ENCODE measurements around the gene LHX3.

The LHX3 gene

DNA sequence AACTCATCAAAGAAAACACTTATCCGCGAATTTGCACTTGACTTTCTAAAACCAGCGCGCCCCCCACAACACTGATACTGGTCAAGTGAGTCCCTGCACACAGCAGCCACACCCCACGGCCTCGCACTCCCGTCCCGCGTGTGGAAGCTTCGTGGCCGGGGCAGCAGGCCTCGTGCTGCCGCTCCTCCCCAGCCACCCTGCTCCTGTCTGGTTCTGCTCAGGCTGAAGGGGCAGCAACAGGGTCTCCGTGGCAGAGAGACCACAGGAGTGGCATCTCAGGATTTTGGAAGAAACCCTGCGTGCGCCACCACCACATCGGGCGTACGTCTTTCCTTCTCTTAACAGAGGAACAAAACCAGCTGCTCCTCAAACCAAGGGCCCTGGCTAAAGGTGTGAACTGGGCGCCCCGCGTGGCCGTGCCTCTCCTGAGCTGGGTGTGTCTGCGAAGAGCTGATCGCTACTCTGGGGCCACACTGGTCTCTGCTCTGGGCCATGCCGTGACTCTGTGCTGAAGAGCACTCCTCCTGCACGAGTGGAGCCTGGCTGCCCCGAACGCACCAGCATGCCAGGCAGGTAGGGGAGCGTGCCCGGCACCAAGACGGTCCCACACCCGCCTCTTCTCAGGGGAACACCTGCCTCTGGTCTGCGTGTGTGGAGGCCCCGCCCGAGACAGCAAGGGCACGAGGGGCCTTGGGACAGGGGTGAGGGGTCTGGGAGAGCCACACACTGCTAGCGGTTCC is 17.4 kb upstream of the LHX3 start:
- no peak overlapping the region for H2BK12ac ChIP-seq (ENCODE audit: low read length)
- no peaks in the 10 kb centered on the region for H3K9me3 ChIP-seq (ENCODE audit: insufficient read depth, low read depth, low read length)
- H3K4me3 ChIP-seq (ENCODE audit: low read depth, low read length) = no peak overlapping the region
- no peak overlapping the region for H2BK120ac ChIP-seq (ENCODE audit: insufficient read depth, low read length, poor library complexity)
- no peak overlapping the region for H2AK5ac ChIP-seq (ENCODE audit: low read length)
- H3K23ac ChIP-seq (ENCODE audit: low read length) = no peak overlapping the region
- H3K18ac ChIP-seq (ENCODE audit: low read length) = no peak overlapping the region
- no peaks in the 10 kb centered on the region for H3K4me1 ChIP-seq (ENCODE audit: control insufficient read depth in 1 of 2, insufficient read depth in 2 of 2, low read length in 2 of 2)
- H3K4me2 ChIP-seq (ENCODE audit: low read length) = no peak overlapping the region
- H3K79me2 ChIP-seq (ENCODE audit: control insufficient read depth, insufficient read depth, low read length, poor library complexity) = no peaks in the 10 kb centered on the region
- no peak overlapping the region for H2AFZ ChIP-seq (ENCODE audit: insufficient read depth, low read length, poor library complexity)
- H3K36me3 ChIP-seq (ENCODE audit: control insufficient read depth in 1 of 2, insufficient read depth in 2 of 2, low read length in 2 of 2) = peaks cover 0 to 9% of the 10 kb centered on the region in 2 experiments
- H3K27me3 ChIP-seq (ENCODE audit: insufficient read depth, low read length) = no peaks in the 10 kb centered on the region
- WGBS (ENCODE audit: extremely low coverage, insufficient coverage, insufficient read length) = no CpG with 5 or more reads among the region's 38 CpGs
- H3K4ac ChIP-seq (ENCODE audit: low read depth, low read length) = no peak overlapping the region
- no peak overlapping the region for H3K9ac ChIP-seq (ENCODE audit: low read length)
- no peak overlapping the region for H4K12ac ChIP-seq (ENCODE audit: low read depth, low read length)
- H3K27ac ChIP-seq (ENCODE audit: low read depth, low read length) = no peak overlapping the region
- H3K14ac ChIP-seq (ENCODE audit: low read length) = no peak overlapping the region
- no peaks in the 10 kb centered on the region for H3K79me1 ChIP-seq (ENCODE audit: low read length)
- no peak for DNase-seq
- no peak overlapping the region for H4K8ac ChIP-seq (ENCODE audit: low read depth, low read length)
- H2BK5ac ChIP-seq (ENCODE audit: low read depth, low read length, poor library complexity) = no peak overlapping the region
- H4K91ac ChIP-seq (ENCODE audit: low read depth, low read length) = no peak overlapping the region

DNA sequence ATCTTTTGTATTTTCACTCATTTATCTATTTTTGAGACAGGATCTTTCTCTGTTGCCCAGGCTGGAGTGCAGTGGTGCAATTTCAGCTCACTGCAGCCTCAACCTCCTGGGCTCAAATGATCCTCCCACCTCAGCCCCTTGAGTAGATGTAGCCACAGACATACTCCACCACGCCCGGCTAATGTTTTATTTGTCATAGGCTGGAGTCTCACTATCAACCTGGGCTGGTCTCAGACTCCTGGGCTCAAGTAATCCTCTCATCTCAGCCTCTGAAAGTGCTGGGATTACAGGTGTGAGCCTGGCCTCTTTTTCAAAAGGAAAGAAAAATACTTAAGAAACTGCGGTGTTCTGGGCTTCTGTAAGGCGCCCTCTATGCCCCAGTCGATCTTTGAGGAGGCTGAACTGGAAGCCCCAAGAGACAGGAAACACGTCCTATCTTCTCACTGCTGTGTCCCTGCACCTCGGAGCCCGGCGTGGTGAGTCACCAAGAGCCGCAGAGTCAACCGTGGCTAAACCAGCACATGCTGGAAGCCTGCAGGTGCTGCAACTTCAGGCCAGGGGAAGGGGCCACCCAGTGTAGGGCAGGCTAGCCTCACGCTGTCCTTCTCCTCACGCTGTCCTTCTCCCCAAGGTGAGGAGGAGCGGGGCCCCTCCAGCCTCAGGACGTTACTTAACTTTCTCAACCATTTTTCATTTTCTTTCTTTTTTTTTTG is 15.2 kb upstream of the LHX3 start:
- no peak overlapping the region for H3K4me3 ChIP-seq (ENCODE audit: low read depth, low read length)
- no peak overlapping the region for H2BK12ac ChIP-seq (ENCODE audit: low read length)
- no peak overlapping the region for H2AFZ ChIP-seq (ENCODE audit: insufficient read depth, low read length, poor library complexity)
- H3K36me3 ChIP-seq (ENCODE audit: control insufficient read depth in 1 of 2, insufficient read depth in 2 of 2, low read length in 2 of 2) = peaks cover 3 to 12% of the 10 kb centered on the region in 2 experiments
- no peak overlapping the region for H3K18ac ChIP-seq (ENCODE audit: low read length)
- H3K9ac ChIP-seq (ENCODE audit: low read length) = no peak overlapping the region
- no peak overlapping the region for H4K12ac ChIP-seq (ENCODE audit: low read depth, low read length)
- no peak overlapping the region for H4K8ac ChIP-seq (ENCODE audit: low read depth, low read length)
- no peaks in the 10 kb centered on the region for H3K79me1 ChIP-seq (ENCODE audit: low read length)
- H3K4ac ChIP-seq (ENCODE audit: low read depth, low read length) = no peak overlapping the region
- WGBS (ENCODE audit: extremely low coverage, insufficient coverage, insufficient read length) = no CpG with 5 or more reads among the region's 15 CpGs
- H3K27me3 ChIP-seq (ENCODE audit: insufficient read depth, low read length) = no peaks in the 10 kb centered on the region
- no peaks in the 10 kb centered on the region for H3K4me1 ChIP-seq (ENCODE audit: control insufficient read depth in 1 of 2, insufficient read depth in 2 of 2, low read length in 2 of 2)
- no peak overlapping the region for H3K4me2 ChIP-seq (ENCODE audit: low read length)
- H3K79me2 ChIP-seq (ENCODE audit: control insufficient read depth, insufficient read depth, low read length, poor library complexity) = no peaks in the 10 kb centered on the region
- no peak overlapping the region for H3K14ac ChIP-seq (ENCODE audit: low read length)
- no peak overlapping the region for H2BK5ac ChIP-seq (ENCODE audit: low read depth, low read length, poor library complexity)
- no peak for DNase-seq
- H3K27ac ChIP-seq (ENCODE audit: low read depth, low read length) = no peak overlapping the region
- no peak overlapping the region for H4K91ac ChIP-seq (ENCODE audit: low read depth, low read length)
- no peak overlapping the region for H2AK5ac ChIP-seq (ENCODE audit: low read length)
- no peak overlapping the region for H3K23ac ChIP-seq (ENCODE audit: low read length)
- H3K9me3 ChIP-seq (ENCODE audit: insufficient read depth, low read depth, low read length) = no peaks in the 10 kb centered on the region
- no peak overlapping the region for H2BK120ac ChIP-seq (ENCODE audit: insufficient read depth, low read length, poor library complexity)

DNA sequence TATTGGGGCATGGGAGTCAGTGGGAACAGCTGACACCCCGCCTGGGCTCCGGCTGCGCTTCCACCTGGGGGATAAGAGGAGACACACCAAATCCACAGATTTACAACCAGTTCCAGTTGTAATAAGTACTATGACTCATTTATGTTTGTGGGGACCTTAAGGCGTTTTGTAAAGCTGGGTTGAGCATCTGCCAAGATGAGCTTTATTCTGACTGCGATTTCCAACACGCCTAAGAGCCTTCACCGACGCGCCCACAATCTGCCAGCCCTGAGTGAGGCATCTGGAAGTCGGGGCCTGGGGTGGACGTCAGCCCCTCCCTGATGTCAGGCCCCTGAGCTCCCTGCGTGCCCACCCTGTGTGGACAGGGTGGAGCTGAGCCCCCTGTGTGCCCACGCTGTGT is 14.3 kb upstream of the LHX3 start:
- Histone ChIP-seq H2AFZ (ENCODE audit: insufficient read depth, low read length, poor library complexity) (no peak overlapping the region), H2BK120ac (ENCODE audit: insufficient read depth, low read length, poor library complexity) (no peak overlapping the region), H3K4ac (ENCODE audit: low read depth, low read length) (no peak overlapping the region), H4K12ac (ENCODE audit: low read depth, low read length) (no peak overlapping the region), H2BK12ac (ENCODE audit: low read length) (no peak overlapping the region), H3K9me3 (ENCODE audit: insufficient read depth, low read depth, low read length) (peaks cover 2% of the 10 kb centered on the region), H3K27me3 (ENCODE audit: insufficient read depth, low read length) (no peaks in the 10 kb centered on the region), H3K27ac (ENCODE audit: low read depth, low read length) (no peak overlapping the region), H4K91ac (ENCODE audit: low read depth, low read length) (no peak overlapping the region), H3K18ac (ENCODE audit: low read length) (no peak overlapping the region), H3K9ac (ENCODE audit: low read length) (no peak overlapping the region), H3K4me1 (ENCODE audit: control insufficient read depth in 1 of 2, insufficient read depth in 2 of 2, low read length in 2 of 2) (no peaks in the 10 kb centered on the region), H3K36me3 (ENCODE audit: control insufficient read depth in 1 of 2, insufficient read depth in 2 of 2, low read length in 2 of 2) (peaks cover 8 to 18% of the 10 kb centered on the region in 2 experiments), H3K79me1 (ENCODE audit: low read length) (no peaks in the 10 kb centered on the region), H3K79me2 (ENCODE audit: control insufficient read depth, insufficient read depth, low read length, poor library complexity) (no peaks in the 10 kb centered on the region), H3K23ac (ENCODE audit: low read length) (no peak overlapping the region), H3K4me3 (ENCODE audit: low read depth, low read length) (no peak overlapping the region), H3K4me2 (ENCODE audit: low read length) (no peak overlapping the region), H4K8ac (ENCODE audit: low read depth, low read length) (no peak overlapping the region), H3K14ac (ENCODE audit: low read length) (no peak overlapping the region), H2BK5ac (ENCODE audit: low read depth, low read length, poor library complexity) (no peak overlapping the region), H2AK5ac (ENCODE audit: low read length) (no peak overlapping the region)
- no peak for DNase-seq
- no CpG with 5 or more reads among the region's 13 CpGs for WGBS (ENCODE audit: extremely low coverage, insufficient coverage, insufficient read length)

DNA sequence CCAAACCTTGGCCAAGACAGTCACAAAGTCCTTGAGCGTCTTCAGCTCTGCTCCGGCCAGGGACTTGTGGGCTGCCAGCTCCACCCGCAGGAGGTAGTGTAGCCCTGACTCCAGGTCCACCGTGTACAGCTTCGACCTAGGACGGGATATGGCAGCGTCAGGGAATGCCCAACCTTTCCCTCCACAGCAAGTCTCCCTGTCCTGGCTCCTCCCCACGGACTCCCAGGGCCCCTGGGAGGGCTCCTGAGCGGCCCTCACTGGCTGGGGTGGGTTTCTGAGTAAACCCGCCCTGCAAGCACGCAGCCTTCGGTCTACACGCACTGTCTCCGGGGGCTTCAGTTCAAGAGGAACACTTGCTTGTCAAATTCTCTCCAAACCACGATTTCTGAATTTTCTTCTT is 13.7 kb upstream of the LHX3 start:
- H2BK12ac ChIP-seq (ENCODE audit: low read length) = no peak overlapping the region
- no CpG with 5 or more reads among the region's 15 CpGs for WGBS (ENCODE audit: extremely low coverage, insufficient coverage, insufficient read length)
- H4K8ac ChIP-seq (ENCODE audit: low read depth, low read length) = no peak overlapping the region
- no peak overlapping the region for H3K23ac ChIP-seq (ENCODE audit: low read length)
- no peak overlapping the region for H3K4ac ChIP-seq (ENCODE audit: low read depth, low read length)
- no peak overlapping the region for H3K27ac ChIP-seq (ENCODE audit: low read depth, low read length)
- H4K12ac ChIP-seq (ENCODE audit: low read depth, low read length) = no peak overlapping the region
- no peak overlapping the region for H3K14ac ChIP-seq (ENCODE audit: low read length)
- no peaks in the 10 kb centered on the region for H3K79me1 ChIP-seq (ENCODE audit: low read length)
- DNase-seq = no peak
- no peak overlapping the region for H3K9ac ChIP-seq (ENCODE audit: low read length)
- H3K36me3 ChIP-seq (ENCODE audit: control insufficient read depth in 1 of 2, insufficient read depth in 2 of 2, low read length in 2 of 2) = peaks cover 8 to 16% of the 10 kb centered on the region in 2 experiments
- no peak overlapping the region for H2BK5ac ChIP-seq (ENCODE audit: low read depth, low read length, poor library complexity)
- no peak overlapping the region for H4K91ac ChIP-seq (ENCODE audit: low read depth, low read length)
- H2BK120ac ChIP-seq (ENCODE audit: insufficient read depth, low read length, poor library complexity) = no peak overlapping the region
- no peaks in the 10 kb centered on the region for H3K79me2 ChIP-seq (ENCODE audit: control insufficient read depth, insufficient read depth, low read length, poor library complexity)
- no peak overlapping the region for H2AFZ ChIP-seq (ENCODE audit: insufficient read depth, low read length, poor library complexity)
- H3K18ac ChIP-seq (ENCODE audit: low read length) = no peak overlapping the region
- peaks cover 3% of the 10 kb centered on the region for H3K9me3 ChIP-seq (ENCODE audit: insufficient read depth, low read depth, low read length)
- no peak overlapping the region for H2AK5ac ChIP-seq (ENCODE audit: low read length)
- no peaks in the 10 kb centered on the region for H3K27me3 ChIP-seq (ENCODE audit: insufficient read depth, low read length)
- H3K4me3 ChIP-seq (ENCODE audit: low read depth, low read length) = no peak overlapping the region
- no peaks in the 10 kb centered on the region for H3K4me1 ChIP-seq (ENCODE audit: control insufficient read depth in 1 of 2, insufficient read depth in 2 of 2, low read length in 2 of 2)
- H3K4me2 ChIP-seq (ENCODE audit: low read length) = no peak overlapping the region
